ENCODE measurements around the gene TEX50.
"Not testable (repeated sequence)": the region's sequence is repeated elsewhere in the genome, so short reads cannot be mapped to it uniquely, and the experiment has no call there.

Gene TEX50

DNA sequence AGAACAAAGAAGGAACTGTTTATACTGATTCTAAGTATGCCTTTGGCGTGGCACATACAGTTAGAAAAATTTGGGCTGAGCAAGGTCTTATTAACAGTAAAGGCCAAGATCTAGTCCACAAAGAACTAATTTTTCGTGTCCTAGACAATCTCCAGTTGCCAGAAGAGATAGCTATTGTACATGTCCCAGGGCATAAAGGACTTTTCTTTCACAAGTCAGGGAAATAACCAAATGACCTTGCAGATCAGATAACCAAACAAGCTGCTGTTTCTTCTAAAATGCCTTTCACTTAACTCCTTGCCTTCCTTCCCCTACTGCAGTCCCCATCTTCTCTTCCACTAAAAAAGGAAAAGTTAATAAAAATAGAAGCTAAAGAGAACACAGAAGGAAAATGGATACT is 4.0 kb downstream of the TEX50 start:
- H3K4me3 ChIP-seq (ENCODE audit: low read length) = no peak overlapping the region
- no peak for TF ChIP-seq ZNF274 (IDR thresholded peaks at IDR 0.05; ENCODE audit: low read depth, low read length)

DNA sequence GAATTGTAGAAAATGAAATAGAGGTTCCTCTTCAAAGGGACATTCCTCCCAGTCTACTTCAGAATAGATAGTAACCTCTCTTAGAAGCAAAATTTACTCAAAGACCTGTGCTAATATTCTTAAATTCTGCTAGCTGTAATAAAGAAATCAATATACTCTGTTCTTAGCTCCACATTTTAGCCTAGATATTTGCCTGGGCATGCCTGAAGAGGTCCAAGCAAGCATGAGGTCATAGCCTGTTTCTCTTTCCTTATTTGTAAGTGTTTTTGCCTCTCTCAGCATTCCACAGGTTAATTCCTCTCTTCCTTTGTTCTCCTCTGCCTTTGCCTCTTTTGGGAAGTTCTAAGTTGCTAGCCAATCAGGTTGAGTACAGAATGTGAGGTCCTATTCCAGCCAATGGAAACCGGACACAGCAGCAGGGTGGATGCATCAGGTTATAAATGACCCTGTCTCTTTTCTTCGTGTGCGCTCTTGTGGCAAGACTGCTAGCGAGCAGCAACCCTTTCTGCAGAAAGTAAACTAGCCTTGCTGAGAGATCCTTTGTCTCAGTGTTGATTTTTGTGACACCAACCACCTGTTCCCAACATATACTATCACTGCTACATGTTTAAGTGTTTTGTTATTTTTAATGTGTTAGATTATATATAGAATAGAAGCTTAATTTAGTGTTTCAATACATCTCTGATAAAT is 7.5 kb downstream of the TEX50 start:
- not testable (repeated sequence) for H3K4me3 ChIP-seq (ENCODE audit: low read length)

DNA sequence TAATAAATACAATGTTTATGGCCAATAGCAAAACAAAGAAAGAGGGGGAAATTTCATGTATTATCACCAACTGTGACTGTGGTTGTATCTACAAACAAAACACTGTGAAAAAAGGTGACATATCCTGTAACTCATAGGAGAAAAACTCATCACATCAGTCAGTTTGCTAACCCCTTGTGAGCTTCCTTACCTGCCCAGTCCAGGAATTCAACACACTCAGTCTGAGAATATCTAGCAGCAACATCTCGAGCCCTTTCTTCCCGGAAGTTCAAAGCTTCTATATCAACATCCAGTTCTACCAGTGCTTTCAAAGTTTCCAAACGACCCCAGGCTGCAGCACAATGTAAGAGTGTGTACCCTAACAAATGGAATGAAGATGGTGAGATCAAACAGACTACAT is 11.5 kb downstream of the TEX50 start:
- TF ChIP-seq ZNF274 (IDR thresholded peaks at IDR 0.05; ENCODE audit: low read depth, low read length) = no peak
- no peak overlapping the region for H3K4me3 ChIP-seq (ENCODE audit: low read length)

DNA sequence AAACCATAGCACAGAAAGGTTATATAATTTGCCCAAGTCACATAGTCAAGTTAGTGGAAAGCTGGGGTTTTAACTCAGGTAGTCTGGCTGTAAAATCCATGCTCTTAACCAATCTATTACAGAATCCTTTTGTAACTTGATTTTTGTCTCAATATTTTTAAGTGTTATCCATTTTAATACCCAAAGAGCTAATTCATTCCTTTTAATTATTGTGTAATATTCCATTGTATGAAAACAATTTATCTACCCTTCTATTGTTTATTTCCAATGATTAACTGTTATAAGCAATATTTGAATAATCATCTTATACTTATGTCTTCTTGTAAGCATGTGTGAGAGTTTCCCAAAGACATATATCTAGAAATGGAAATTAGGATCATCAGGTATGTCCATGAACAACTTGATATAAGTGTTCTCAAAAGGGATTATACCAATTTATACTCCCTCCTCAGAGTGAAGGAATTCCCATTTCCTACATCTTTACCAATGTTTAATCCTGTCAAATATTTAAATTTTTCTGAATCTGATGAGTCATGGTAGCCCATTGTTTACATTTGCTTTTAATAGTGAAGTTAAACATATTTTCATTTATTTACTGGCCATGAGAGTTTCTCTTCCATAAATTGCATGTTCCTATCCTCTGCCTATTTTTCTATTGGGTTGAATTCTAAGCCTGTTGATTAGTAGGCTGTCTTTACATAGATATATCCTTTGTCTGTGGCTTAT is 13.9 kb downstream of the TEX50 start:
- H3K4me3 ChIP-seq (ENCODE audit: low read length) = no peak overlapping the region
- no peak for TF ChIP-seq ZNF274 (IDR thresholded peaks at IDR 0.05; ENCODE audit: low read depth, low read length)

DNA sequence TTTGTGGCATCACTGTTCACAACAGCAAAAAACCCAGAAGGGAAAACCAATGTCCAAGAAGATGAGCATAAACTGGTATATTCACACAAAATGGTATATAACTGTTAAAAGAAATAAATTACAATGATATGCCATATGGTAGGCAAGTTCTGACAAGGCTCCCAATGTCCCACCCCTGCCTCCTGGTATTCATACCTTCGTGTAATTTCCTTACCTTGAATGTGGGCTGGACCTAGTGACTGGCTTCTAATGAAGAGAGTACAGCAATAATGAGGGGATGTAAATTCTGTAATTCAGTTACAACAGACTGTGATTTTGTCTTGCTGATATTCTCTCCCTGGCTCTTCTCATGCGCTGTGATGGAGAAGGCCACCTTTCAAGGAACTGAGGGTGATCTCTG is 25.2 kb downstream of the TEX50 start:
- TF ChIP-seq ZNF274 (IDR thresholded peaks at IDR 0.05; ENCODE audit: low read depth, low read length) = no peak
- no peak overlapping the region for H3K4me3 ChIP-seq (ENCODE audit: low read length)

DNA sequence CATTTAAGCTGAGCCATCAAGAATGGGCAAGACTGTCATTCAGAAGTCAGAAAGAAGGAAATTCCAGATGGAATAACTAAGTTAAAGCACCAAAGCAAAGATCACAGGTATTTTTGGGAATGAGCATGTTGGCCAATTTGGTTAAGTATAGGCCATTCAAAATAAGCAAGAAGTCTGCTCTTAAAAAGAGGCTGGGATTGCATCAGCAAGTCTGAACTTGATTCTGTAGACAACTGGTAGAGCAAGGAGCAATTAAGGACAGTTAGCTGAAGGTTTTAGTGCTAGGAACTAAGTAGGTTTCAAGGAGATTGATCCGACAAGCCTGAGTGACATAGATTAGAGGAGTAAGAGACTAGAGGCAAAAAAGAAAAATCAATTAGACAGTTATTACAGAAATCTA is 26.1 kb downstream of the TEX50 start:
- no peak overlapping the region for H3K4me3 ChIP-seq (ENCODE audit: low read length)
- TF ChIP-seq ZNF274 (IDR thresholded peaks at IDR 0.05; ENCODE audit: low read depth, low read length) = no peak

DNA sequence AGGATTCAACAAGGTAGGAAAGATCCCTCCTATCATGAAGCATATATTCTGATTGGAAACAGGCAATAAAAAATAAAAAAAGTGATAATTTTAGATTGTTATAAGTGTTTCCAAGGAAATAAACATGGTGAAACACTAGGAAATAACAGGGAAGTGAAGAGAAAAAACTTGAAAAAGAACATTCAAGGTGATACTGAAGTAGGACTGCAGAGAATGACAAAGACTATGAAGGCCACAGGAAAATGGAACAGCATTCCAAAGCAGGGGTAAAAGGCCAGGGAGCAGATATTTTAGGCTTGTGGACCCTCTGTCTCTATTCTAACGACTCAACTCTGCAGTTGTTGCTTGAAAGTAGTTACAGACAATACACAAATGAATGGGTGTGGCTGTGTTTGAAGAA is 26.6 kb downstream of the TEX50 start:
- no peak for TF ChIP-seq ZNF274 (IDR thresholded peaks at IDR 0.05; ENCODE audit: low read depth, low read length)

DNA sequence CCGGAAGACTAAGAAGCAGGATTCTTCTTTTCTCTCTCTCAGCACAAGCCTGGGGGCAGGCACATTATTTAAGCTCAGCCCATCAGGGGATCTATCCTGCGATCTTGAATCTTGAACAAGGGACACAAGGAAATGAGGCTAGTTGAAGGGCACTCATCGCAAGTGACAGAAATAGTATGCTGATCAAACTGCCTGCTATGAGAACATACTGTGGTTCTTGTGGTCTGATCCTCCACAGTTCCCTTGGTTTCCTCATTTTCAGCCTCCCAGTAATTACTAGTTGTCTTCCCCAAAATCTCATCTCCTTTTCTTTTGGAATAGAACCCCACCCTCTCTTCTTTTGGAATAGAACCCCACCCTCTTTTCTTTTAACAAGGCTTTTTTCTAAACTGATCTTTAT is 28.0 kb downstream of the TEX50 start:
- no peak for TF ChIP-seq ZNF274 (IDR thresholded peaks at IDR 0.05; ENCODE audit: low read depth, low read length)
- H3K4me3 ChIP-seq (ENCODE audit: low read length) = no peak overlapping the region

More for the DNA sequence above, 26.6 kb downstream of the TEX50 start:
- H3K4me3 ChIP-seq (ENCODE audit: low read length) = no peak overlapping the region

DNA sequence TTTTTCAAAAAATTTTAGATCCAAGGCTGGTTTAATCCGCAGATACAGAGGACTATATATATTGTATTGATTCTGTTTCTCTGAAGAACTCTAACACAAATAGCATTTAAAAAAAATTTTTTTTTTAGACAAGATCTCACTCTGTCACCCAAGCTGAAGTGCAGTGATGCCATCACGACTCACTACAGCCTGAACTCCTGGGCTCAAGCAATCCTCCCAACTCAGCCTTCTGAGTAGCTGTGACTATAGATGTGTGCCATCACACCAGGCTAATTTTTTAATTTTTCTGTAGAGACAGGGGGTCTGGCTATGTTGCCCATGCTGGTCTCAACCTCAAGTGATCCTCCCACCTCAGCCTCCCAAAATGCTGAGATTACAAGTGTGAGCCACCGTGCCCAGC is 31.5 kb downstream of the TEX50 start:
- no peak for TF ChIP-seq ZNF274 (IDR thresholded peaks at IDR 0.05; ENCODE audit: low read depth, low read length)
- no peak overlapping the region for H3K4me3 ChIP-seq (ENCODE audit: low read length)

DNA sequence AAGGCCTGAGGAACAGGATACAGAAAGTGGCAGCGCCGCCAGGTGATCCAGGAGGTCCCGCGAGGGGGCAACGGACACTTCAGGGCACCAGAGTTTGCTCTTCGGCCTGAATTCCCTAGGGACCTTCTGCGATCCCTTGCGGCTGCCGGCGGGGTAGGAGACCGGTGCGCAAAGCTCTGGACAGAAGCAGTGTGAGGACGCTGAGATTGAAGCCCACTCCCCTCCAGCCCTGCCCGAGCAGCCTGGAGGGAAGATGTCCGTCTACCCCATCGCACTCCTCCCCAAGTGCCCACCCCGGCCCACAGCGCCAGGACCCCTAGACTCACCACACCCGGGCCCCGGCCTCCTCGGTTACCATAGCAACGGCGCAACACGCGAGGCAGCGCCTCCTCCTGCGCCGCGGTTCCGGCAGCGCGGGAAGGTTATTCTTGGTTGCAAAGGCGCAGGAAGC is 34.4 kb downstream of the TEX50 start, which contains the start of gene ANKRD45:
ANKRD45 (minus strand) TSS at position 361 of the 451 bp plus-strand sequence. CDS start 10,433 bp downstream, outside the sequence.
- TF ChIP-seq ZNF274 (IDR thresholded peaks at IDR 0.05; ENCODE audit: low read depth, low read length) = no peak
- no peak within 1 kb of the TSS for H3K4me3 ChIP-seq (ENCODE audit: low read length)

DNA sequence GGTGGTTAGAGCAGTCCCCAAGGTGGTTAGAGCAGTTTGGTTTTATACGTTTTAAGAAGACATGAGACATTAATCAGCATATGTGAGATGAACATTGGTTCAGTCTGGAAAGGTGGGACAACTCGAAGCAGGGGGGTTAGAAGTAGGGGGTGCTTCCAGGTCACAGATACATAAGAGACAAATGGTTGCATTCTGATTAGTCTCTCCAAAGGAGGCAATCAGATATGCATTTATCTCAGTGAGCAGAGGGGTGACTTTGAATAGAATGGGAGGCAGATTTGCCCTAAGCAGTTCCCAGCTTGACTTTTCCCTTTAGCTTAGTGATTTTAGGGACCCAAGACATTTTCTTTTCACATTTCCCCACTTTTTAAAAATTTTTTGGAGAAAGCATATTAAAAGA is 39.4 kb downstream of the TEX50 start:
- not testable (repeated sequence) for H3K4me3 ChIP-seq (ENCODE audit: low read length)

DNA sequence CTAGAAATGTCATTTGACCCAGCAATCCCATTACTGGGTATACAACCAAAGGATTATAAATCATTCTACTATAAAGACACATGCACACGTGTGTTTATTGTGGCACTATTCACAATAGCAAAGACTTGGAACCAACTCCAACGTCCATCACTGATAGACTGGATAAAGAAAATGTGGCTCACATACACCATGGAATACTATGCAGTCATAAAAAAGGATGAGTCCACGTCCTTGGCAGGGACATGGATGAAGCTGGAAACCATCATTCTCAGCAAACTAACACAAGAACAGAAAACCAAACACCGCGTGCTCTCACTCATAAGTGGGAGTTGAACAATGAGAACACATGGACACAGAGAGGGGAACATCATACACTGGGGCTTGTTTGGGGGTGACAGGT is 45.0 kb downstream of the TEX50 start:
- not testable (repeated sequence) for H3K4me3 ChIP-seq (ENCODE audit: low read length)

DNA sequence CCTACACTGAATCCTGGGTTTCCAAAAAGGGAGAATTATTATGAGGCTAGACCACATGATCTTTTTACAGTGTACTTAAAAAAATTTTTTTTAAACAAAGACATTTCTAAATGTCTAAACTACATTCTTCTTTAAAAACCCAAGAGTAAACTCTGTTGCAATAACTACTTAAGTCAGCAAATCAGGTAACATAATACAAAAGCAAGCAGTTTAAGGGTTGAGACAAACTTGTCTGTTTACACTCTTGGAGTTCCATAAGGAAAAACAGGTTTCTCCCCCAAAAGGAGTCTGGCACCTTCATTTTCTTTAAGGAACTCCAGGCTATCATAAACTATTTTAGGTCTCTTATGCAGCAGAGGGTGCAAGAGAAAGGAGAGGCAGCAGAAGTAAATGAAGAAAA is 47.0 kb downstream of the TEX50 start:
- H3K4me3 ChIP-seq (ENCODE audit: low read length) = no peak overlapping the region
- no peak for TF ChIP-seq ZNF274 (IDR thresholded peaks at IDR 0.05; ENCODE audit: low read depth, low read length)

DNA sequence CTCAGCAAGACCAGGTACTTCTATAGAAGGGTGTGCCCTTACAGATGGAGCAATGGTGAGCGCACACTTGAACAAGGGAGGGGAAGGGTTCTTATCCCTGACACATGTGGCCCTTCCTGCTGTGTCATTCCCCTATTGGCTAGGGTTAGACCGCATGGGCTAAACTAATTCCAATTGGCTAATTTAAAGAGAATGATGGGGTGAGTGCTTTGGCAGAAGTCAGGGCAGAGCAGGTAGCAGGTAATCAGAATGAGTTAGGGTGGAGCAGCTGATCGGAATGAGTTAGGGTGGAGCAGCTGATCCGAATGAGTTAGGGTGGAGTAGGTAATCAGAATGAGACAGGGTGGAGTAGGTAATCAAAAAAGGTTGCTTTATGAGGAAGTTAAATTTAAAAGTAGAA is 48.7 kb downstream of the TEX50 start:
- H3K4me3 ChIP-seq (ENCODE audit: low read length) = not testable (repeated sequence)

DNA sequence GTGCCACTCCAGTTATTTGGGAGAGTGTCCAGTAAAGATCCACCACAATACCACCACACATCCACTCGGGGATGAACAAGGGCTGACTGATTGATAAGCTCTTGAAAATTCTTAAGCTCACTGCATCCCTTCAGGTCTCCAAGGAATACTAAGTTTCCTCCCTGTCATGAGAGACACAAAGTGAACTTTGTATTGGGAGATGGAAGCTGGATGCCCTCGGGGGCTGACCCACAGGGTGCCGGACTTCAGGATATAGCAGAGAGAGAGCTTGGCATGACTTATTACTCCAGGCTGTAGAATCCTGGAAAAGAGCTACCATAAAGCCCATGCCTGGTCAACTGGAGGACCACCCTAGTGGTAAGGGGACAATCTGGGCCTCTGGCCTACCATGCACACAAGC is 50.0 kb downstream of the TEX50 start:
- H3K4me3 ChIP-seq (ENCODE audit: low read length) = not testable (repeated sequence)
